GM21723 (cell line): ENCODE results near the gene CBLN4.

ENCODE experiments used
- ATAC-seq: cut with Tn5 transposase; IDR thresholded peaks from one replicate; pipeline ENCODE4 v1.9.1; 2021; ENCODE audit warnings: mild to moderate bottlenecking, moderate library complexity; ENCODE audit not compliant: unreplicated experiment

Gene CBLN4

DNA sequence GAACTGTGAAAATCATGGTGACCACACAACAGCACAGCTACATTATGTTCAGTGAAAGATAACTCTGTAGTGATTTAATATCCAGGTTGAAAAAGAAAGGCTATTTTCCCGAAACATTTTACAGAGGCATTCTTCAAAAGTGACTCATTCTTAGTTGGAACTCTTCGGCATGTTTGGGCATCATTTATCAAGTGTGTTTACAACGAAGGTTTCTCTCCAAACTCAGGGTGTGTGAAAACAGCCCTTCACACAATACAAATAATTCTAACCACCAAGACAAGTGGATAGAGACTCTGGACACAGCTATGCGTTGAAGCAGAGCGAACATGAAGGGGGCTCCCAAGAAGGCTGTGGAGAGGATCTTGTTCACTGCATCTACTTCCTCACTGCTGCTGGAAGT is 57.6 kb downstream of the CBLN4 start:
- ATAC-seq = no peak
